Fibroblast of lung (primary cell): ENCODE measurements around the gene CNOT9. TPM values are rescaled to one million over a fixed set of nuclear protein-coding genes. Genes with fewer than 3 reads are reported as not detected.
A peak's percentile ranks its signal among the peaks of the same experiment; 100 is the strongest.

Experiments used
- DNase-seq, 2 donors: peaks; one replicate each; pipeline versions ENCODE4 v3.0.0 to v3.0.0-alpha.2; 2010; ENCODE audit warnings: low read depth in 2 of 2
- H2AFZ ChIP-seq: 2 replicates; pipeline ENCODE4 v1.5.1; 2012; ENCODE audit warnings: low read length, control low read depth, inconsistent platforms
- H3K27ac ChIP-seq: 2 replicates; pipeline ENCODE4 v1.5.1; 2011; ENCODE audit warnings: low read length, control low read depth; ENCODE audit not compliant: insufficient read depth
- H3K27me3 ChIP-seq: 2 replicates; pipeline ENCODE4 v1.5.1; 2011; ENCODE audit warnings: mild to moderate bottlenecking, low read length; ENCODE audit not compliant: control insufficient read depth, insufficient read depth
- H3K36me3 ChIP-seq: 2 replicates; pipeline ENCODE4 v1.5.1; 2011; ENCODE audit warnings: low read length; ENCODE audit not compliant: control insufficient read depth, insufficient read depth
- H3K4me1 ChIP-seq: 2 replicates; pipeline ENCODE4 v1.5.1; 2011; ENCODE audit warnings: low read length; ENCODE audit not compliant: control insufficient read depth, insufficient read depth; ENCODE audit errors: extremely low read depth
- H3K4me2 ChIP-seq: 2 replicates; pipeline ENCODE4 v1.5.1; 2011; ENCODE audit warnings: low read length, control low read depth; ENCODE audit not compliant: insufficient read depth; ENCODE audit errors: extremely low read depth
- H3K4me3 ChIP-seq, 4 experiments: fragments of 200-600 bp in 1 of 4; sonication (generic) in 1 of 4; replicated peaks in 1 of 4; 2 replicates each; pipeline ENCODE4 v1.5.1; 2011 to 2016; ENCODE audit warnings: low read length in 4 of 4, low read depth in 3 of 4, mild to moderate bottlenecking in 3 of 4, control low read depth in 2 of 4, inconsistent platforms in 1 of 4, mixed read lengths in 1 of 4; ENCODE audit not compliant: insufficient read depth in 1 of 4; ENCODE audit errors: control extremely low read depth in 1 of 4
- H3K79me2 ChIP-seq: 2 replicates; pipeline ENCODE4 v1.5.1; 2012; ENCODE audit warnings: mild to moderate bottlenecking, low read length, inconsistent platforms; ENCODE audit not compliant: control insufficient read depth, insufficient read depth
- H3K9ac ChIP-seq: 2 replicates; pipeline ENCODE4 v1.5.1; 2011; ENCODE audit warnings: mild to moderate bottlenecking, low read length, control low read depth; ENCODE audit not compliant: insufficient read depth
- H3K9me3 ChIP-seq: 2 replicates; pipeline ENCODE4 v1.5.1; 2012; ENCODE audit warnings: low read depth, low read length; ENCODE audit not compliant: control insufficient read depth, insufficient read depth
- H4K20me1 ChIP-seq: 2 replicates; pipeline ENCODE4 v1.5.1; 2011; ENCODE audit warnings: low read length; ENCODE audit not compliant: control insufficient read depth, insufficient read depth; ENCODE audit errors: extremely low read depth
- EZH2 ChIP-seq: IDR thresholded peaks from 2 replicates; pipeline ENCODE4 v1.5.1; 2012; ENCODE audit warnings: low read length, control low read depth, mild to moderate bottlenecking; ENCODE audit errors: missing control alignments
- polyA plus RNA-seq, 2 donors: library from polyadenylated mRNA; depleted of rRNA in 1 of 2; stranded (reverse) in 1 of 2; unstranded in 1 of 2; fragments of >200 nt; gene quantifications; 2 replicates each; pipeline ENCODE4 v1.2.1, GENCODE V29; 2011 to 2012; ENCODE audit warnings: missing spikeins in 1 of 2
- total RNA-seq: library from RNA; depleted of rRNA; stranded (reverse); fragments of >200 nt; gene quantifications from 2 replicates; pipeline ENCODE4 v1.2.1, GENCODE V29; 2014
- TF ChIP-seq, protein P1 (sequence below), 2 donors: IDR thresholded peaks in 1 of 2; conservative IDR thresholded peaks in 1 of 2; 1 replicate in 1 of 2; 2 replicates in 1 of 2; pipeline ENCODE4 v1.5.1; 2011 to 2012; ENCODE audit warnings: low read length in 2 of 2, control low read depth in 1 of 2, inconsistent platforms in 1 of 2, low read depth in 1 of 2, mild to moderate bottlenecking in 1 of 2

CNOT9 gene
- total and polyA plus RNA-seq, 2 donors (not counting 1 experiment from before 2014, with no cell fraction given), result 31.4 to 45.9 TPM

DNA sequence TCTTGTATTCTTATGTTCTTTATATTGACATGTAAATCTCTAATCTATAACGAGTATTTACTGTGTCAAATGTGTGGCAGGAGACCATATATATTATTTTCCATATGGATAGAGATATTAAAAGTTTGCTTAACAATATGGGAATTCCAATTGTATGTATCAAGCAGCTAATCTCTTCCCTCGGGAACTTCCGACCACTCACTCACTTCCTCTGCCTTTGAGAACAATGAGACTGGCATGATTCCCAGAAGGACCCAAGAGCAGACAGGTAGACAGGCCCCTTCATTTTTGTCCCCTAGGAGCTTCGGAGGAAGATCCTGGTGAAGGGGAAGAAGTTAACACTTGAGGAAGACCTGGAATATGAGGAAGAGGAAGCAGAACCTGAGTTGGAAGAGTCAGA lies 63.2 kb downstream of the CNOT9 start:
- H4K20me1 ChIP-seq, result no peaks in the 10 kb centered on the region
- no peaks in the 10 kb centered on the region for H3K27me3 ChIP-seq
- no peaks in the 10 kb centered on the region for H3K79me2 ChIP-seq
- H3K4me2 ChIP-seq, result no peak overlapping the region
- H2AFZ ChIP-seq, result no peak overlapping the region
- TF ChIP-seq, protein P1, sequence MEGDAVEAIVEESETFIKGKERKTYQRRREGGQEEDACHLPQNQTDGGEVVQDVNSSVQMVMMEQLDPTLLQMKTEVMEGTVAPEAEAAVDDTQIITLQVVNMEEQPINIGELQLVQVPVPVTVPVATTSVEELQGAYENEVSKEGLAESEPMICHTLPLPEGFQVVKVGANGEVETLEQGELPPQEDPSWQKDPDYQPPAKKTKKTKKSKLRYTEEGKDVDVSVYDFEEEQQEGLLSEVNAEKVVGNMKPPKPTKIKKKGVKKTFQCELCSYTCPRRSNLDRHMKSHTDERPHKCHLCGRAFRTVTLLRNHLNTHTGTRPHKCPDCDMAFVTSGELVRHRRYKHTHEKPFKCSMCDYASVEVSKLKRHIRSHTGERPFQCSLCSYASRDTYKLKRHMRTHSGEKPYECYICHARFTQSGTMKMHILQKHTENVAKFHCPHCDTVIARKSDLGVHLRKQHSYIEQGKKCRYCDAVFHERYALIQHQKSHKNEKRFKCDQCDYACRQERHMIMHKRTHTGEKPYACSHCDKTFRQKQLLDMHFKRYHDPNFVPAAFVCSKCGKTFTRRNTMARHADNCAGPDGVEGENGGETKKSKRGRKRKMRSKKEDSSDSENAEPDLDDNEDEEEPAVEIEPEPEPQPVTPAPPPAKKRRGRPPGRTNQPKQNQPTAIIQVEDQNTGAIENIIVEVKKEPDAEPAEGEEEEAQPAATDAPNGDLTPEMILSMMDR (conservative IDR thresholded peaks at IDR 0.05 in 1 of 2, IDR thresholded peaks at IDR 0.05 in 1 of 2; ENCODE audit: low read depth in 1 of 2, low read length in 2 of 2), result no peak
- TF ChIP-seq EZH2, result no peak
- peak in 1 of 2 donors; percentile 48 for DNase-seq
- H3K9me3 ChIP-seq, result no peaks in the 10 kb centered on the region
- H3K4me1 ChIP-seq, result no peaks in the 10 kb centered on the region
- no peak overlapping the region for H3K4me3 ChIP-seq
- H3K27ac ChIP-seq, result no peak overlapping the region
- H3K9ac ChIP-seq, result no peak overlapping the region
- H3K36me3 ChIP-seq, result peaks cover 12% of the 10 kb centered on the region

DNA sequence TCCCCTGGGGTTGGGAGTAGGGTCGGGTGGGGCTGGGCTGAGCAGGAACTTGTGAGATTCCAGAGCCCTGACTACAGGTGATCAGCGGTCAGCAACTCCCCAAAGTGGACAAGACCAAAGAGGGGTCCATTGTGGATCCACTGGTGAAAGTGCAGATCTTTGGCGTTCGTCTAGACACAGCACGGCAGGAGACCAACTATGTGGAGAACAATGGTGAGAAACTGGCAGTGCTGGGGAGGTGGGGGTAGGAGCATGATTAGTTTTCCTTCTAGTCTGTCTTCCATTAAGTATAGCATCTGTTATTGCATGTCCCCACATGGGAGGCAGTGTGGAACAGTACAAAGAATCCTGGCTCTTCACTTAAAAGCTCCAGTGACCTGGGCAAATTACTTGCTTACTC lies 67.1 kb downstream of the CNOT9 start:
- H3K79me2 ChIP-seq, result no peaks in the 10 kb centered on the region
- H4K20me1 ChIP-seq, result no peaks in the 10 kb centered on the region
- H3K9me3 ChIP-seq, result no peaks in the 10 kb centered on the region
- no peak for DNase-seq
- no peak overlapping the region for H3K9ac ChIP-seq
- H3K27me3 ChIP-seq, result no peaks in the 10 kb centered on the region
- H3K36me3 ChIP-seq, result peaks cover 24% of the 10 kb centered on the region
- H2AFZ ChIP-seq, result no peak overlapping the region
- no peaks in the 10 kb centered on the region for H3K4me1 ChIP-seq
- TF ChIP-seq, protein P1 (conservative IDR thresholded peaks at IDR 0.05 in 1 of 2, IDR thresholded peaks at IDR 0.05 in 1 of 2; ENCODE audit: low read depth in 1 of 2, low read length in 2 of 2), result no peak
- TF ChIP-seq EZH2, result no peak
- no peak overlapping the region for H3K4me2 ChIP-seq
- no peak overlapping the region for H3K4me3 ChIP-seq
- H3K27ac ChIP-seq, result no peak overlapping the region

DNA sequence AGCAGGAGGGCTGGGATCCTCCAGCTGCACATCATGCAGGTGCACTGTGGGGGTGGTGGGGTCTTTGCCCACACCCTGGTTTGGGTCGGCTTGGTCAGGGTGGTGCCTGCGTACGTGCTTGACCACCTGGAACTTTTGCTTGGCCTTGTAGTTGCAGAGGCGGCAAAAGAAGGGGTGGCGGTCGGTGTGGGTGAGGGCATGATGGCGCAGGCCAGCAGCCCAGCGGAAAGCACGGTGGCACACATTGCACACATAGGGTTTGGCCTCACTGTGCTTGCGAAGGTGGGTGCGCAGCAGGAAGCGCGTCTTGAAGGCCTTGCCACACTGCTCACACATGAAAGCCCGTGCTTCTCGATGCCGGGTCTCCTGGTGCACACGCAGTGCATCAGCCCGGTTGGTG lies 69.7 kb downstream of the CNOT9 start:
- no peak overlapping the region for H2AFZ ChIP-seq
- no peaks in the 10 kb centered on the region for H3K9me3 ChIP-seq
- TF ChIP-seq, protein P1 (conservative IDR thresholded peaks at IDR 0.05 in 1 of 2, IDR thresholded peaks at IDR 0.05 in 1 of 2; ENCODE audit: low read depth in 1 of 2, low read length in 2 of 2), result no peak
- no peak for TF ChIP-seq EZH2
- H4K20me1 ChIP-seq, result no peaks in the 10 kb centered on the region
- no peak overlapping the region for H3K9ac ChIP-seq
- peaks cover 28% of the 10 kb centered on the region for H3K36me3 ChIP-seq
- no peak for DNase-seq
- H3K27me3 ChIP-seq, result no peaks in the 10 kb centered on the region
- no peak overlapping the region for H3K4me3 ChIP-seq
- H3K79me2 ChIP-seq, result no peaks in the 10 kb centered on the region
- no peak overlapping the region for H3K4me2 ChIP-seq
- no peaks in the 10 kb centered on the region for H3K4me1 ChIP-seq
- no peak overlapping the region for H3K27ac ChIP-seq
